ENCODE results near the gene TFEB. TPM values are rescaled to one million over a fixed set of nuclear protein-coding genes. Genes with fewer than 3 reads are reported as not detected.

Gene TFEB
- total and polyA plus RNA-seq, 2 donors (not counting 3 experiments of a cell fraction or from before 2014, with no cell fraction given) = 4.9 to 6.6 TPM

DNA sequence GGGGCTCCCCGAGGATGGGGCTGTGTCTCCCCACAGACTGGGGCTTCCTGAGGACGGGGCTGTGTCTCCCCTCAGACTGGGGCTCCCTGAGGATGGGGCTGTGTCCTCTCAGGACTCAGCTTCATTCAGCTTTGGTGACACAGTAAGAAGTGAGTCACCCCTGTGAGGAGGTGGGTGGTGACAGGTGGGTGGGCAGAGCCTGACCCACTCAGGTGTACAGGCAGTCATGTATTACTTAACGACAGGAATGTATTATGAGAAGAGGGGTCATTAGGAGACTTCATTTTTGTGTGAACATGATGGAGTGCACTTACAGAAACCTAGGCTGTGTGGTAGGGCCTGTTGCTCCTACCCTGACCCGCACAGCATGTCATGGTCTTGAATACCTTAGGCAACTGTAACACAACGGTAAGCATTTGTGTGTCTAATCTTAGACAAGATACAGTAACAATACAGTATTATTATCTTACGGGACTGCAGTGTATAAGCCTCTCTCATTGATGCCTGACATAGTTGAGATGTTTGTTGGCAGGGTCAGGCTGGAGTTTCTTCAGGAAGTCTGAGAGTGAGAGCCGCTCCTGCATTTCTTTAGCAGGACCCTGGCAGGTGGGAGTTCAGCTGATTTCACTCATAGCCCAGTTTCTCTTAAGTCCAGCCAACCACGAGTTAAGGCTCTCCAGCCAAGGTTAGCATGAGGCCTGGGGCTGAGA lies 22.7 kb upstream of the TFEB start:
- DNase-seq (ENCODE audit: low read depth, low spot score) (no peak), FAIRE-seq (no peak)
- H3K9me1 ChIP-seq (replicated peaks; ENCODE audit: control insufficient read depth, extremely low read depth, insufficient read depth, low read length) = no peaks in the 10 kb centered on the region
- no peak overlapping the region for H3K9ac ChIP-seq (replicated peaks; ENCODE audit: extremely low read depth, insufficient read depth, low read length)
- H3K4me3 ChIP-seq (replicated peaks in 1 of 3; ENCODE audit: insufficient read depth in 1 of 3, low read depth in 1 of 3, low read length in 3 of 3) = no peak overlapping the region
- peaks cover 3 to 7% of the 10 kb centered on the region in 2 experiments for H3K27me3 ChIP-seq (ENCODE audit: control insufficient read depth in 2 of 2, insufficient read depth in 2 of 2, low read length in 2 of 2)
- no peak overlapping the region for H2AFZ ChIP-seq (ENCODE audit: low read depth, low read length)
- no peak overlapping the region for H3K27ac ChIP-seq (ENCODE audit: insufficient read depth, low read depth, low read length)
- CTCF ChIA-PET = no interaction called here
- dilution Hi-C loops (cut with MboI; ENCODE audit: extremely low pct_ligation_motif_present, low sequenced_read_pairs) (no loop called here), intact Hi-C loops (cut with micrococcal nuclease) (no loop called here)
- BruUV-seq (replicated peaks) = no TSS peak
- H3K36me3 ChIP-seq (ENCODE audit: control insufficient read depth in 2 of 2, extremely low read depth in 1 of 2, insufficient read depth in 2 of 2, low read length in 2 of 2) = no peaks in the 10 kb centered on the region
- no peaks in the 10 kb centered on the region for H3K9me3 ChIP-seq (replicated peaks; ENCODE audit: control insufficient read depth, insufficient read depth, low read length)
- no peak overlapping the region for H3K4me2 ChIP-seq (ENCODE audit: insufficient read depth, low read length)
- H3K4me1 ChIP-seq (ENCODE audit: control insufficient read depth, extremely low read depth, insufficient read depth, low read length) = no peaks in the 10 kb centered on the region
- POLR2A ChIA-PET = no interaction called here
- no peaks in the 10 kb centered on the region for H3K79me2 ChIP-seq (ENCODE audit: control insufficient read depth, insufficient read depth, low read length)
- TF ChIP-seq, protein P1, sequence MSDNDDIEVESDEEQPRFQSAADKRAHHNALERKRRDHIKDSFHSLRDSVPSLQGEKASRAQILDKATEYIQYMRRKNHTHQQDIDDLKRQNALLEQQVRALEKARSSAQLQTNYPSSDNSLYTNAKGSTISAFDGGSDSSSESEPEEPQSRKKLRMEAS (IDR thresholded peaks at IDR 0.05; ENCODE audit: insufficient read depth, insufficient read length) = no peak
- no peak for TF ChIP-seq MYC (IDR thresholded peaks at IDR 0.05; ENCODE audit: low read depth, low read length)
- no peak for TF ChIP-seq GATA2 (IDR thresholded peaks at IDR 0.05; ENCODE audit: insufficient read depth, insufficient read length, low read depth, low read length)
- no peak for TF ChIP-seq JUN (IDR thresholded peaks at IDR 0.05; ENCODE audit: borderline replicate concordance, insufficient read depth, insufficient read length, low read depth)
- no peak for TF ChIP-seq EZH2 (IDR thresholded peaks at IDR 0.05; ENCODE audit: borderline replicate concordance, low read depth, low read length, severe bottlenecking)
- TF ChIP-seq, protein P2, sequence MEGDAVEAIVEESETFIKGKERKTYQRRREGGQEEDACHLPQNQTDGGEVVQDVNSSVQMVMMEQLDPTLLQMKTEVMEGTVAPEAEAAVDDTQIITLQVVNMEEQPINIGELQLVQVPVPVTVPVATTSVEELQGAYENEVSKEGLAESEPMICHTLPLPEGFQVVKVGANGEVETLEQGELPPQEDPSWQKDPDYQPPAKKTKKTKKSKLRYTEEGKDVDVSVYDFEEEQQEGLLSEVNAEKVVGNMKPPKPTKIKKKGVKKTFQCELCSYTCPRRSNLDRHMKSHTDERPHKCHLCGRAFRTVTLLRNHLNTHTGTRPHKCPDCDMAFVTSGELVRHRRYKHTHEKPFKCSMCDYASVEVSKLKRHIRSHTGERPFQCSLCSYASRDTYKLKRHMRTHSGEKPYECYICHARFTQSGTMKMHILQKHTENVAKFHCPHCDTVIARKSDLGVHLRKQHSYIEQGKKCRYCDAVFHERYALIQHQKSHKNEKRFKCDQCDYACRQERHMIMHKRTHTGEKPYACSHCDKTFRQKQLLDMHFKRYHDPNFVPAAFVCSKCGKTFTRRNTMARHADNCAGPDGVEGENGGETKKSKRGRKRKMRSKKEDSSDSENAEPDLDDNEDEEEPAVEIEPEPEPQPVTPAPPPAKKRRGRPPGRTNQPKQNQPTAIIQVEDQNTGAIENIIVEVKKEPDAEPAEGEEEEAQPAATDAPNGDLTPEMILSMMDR (IDR thresholded peaks at IDR 0.05; ENCODE audit: extremely low read depth in 1 of 2, insufficient read depth in 1 of 2, low read depth in 1 of 2, low read length in 2 of 2) = no peak
- no peak for TF ChIP-seq POLR2AphosphoS5 (IDR thresholded peaks at IDR 0.05; ENCODE audit: insufficient read depth, low read depth, low read length)
- no peak for TF ChIP-seq FOS (IDR thresholded peaks at IDR 0.05; ENCODE audit: borderline replicate concordance, insufficient read depth, low read length)
- TF ChIP-seq POLR2A (IDR thresholded peaks at IDR 0.05; ENCODE audit: low read depth, low read length) = no peak
- H4K20me1 ChIP-seq (replicated peaks; ENCODE audit: control insufficient read depth, extremely low read depth, insufficient read depth, low read length) = no peaks in the 10 kb centered on the region

All from endothelial cell of umbilical vein (primary cell).